Lung (tissue), 12 donors: Measurements from ENCODE around the gene ACSM6. TPM values are rescaled to one million over a fixed set of nuclear protein-coding genes. Genes with fewer than 3 reads are reported as not detected.

Experiments
- ATAC-seq: fragments of 200-7000 bp; cut with Tn5 transposase; one replicate; pipeline ENCODE4 v1.9.1; 2020; ENCODE audit warnings: moderate number of reproducible peaks; ENCODE audit not compliant: insufficient read depth, low FRiP score
- DNase-seq, 3 donors: peaks; one replicate each; pipeline ENCODE4 v3.0.0-alpha.2; 2013 to 2017
- H3K27ac ChIP-seq, 2 donors: one replicate each; pipeline ENCODE4 v1.5.1; 2013; ENCODE audit warnings: mild to moderate bottlenecking in 2 of 2, moderate library complexity in 2 of 2, control low read depth in 1 of 2, inconsistent platforms in 1 of 2, low read depth in 1 of 2, low read length in 1 of 2
- H3K27me3 ChIP-seq, 3 donors: one replicate each; pipeline ENCODE4 v1.5.1; 2013; ENCODE audit warnings: low read length in 2 of 3; ENCODE audit not compliant: control insufficient read depth in 3 of 3, insufficient read depth in 3 of 3
- H3K36me3 ChIP-seq, 4 donors: one replicate each; pipeline ENCODE4 v1.5.1; 2013; ENCODE audit warnings: low read length in 4 of 4, mild to moderate bottlenecking in 1 of 4, moderate library complexity in 1 of 4; ENCODE audit not compliant: control insufficient read depth in 4 of 4, insufficient read depth in 4 of 4
- H3K4me1 ChIP-seq, 5 donors: one replicate each; pipeline ENCODE4 v1.5.1; 2013; ENCODE audit warnings: low read length in 5 of 5, mild to moderate bottlenecking in 2 of 5, moderate library complexity in 1 of 5; ENCODE audit not compliant: control insufficient read depth in 5 of 5, insufficient read depth in 5 of 5
- H3K4me3 ChIP-seq: one replicate; pipeline ENCODE4 v1.5.1; 2013; ENCODE audit warnings: mild to moderate bottlenecking, control low read depth, moderate library complexity
- H3K9ac ChIP-seq, 2 donors: one replicate each; pipeline ENCODE4 v1.5.1; 2013; ENCODE audit warnings: low read length in 2 of 2, control low read depth in 1 of 2; ENCODE audit not compliant: insufficient read depth in 1 of 2
- H3K9me3 ChIP-seq, 4 donors: one replicate each; pipeline ENCODE4 v1.5.1; 2013; ENCODE audit warnings: low read length in 3 of 4, mild to moderate bottlenecking in 1 of 4, moderate library complexity in 1 of 4; ENCODE audit not compliant: control insufficient read depth in 4 of 4, insufficient read depth in 3 of 4
- WGBS, 2 donors: extraction: QIAGEN DNeasy Blood & Tissue Kit; methylation state at CpG; one replicate each; pipeline ENCODE4 v1.1.7; 2013; 5-methylcytosine and 5-hydroxymethylcytosine counted together
- polyA plus RNA-seq, 2 donors: library from polyadenylated mRNA; stranded (reverse); fragments of 200-250 nt; gene quantifications; one replicate each; pipeline ENCODE4 v1.2.1, GENCODE V29; 2013
- total RNA-seq, 2 donors: library from RNA; depleted of rRNA in 1 of 2; stranded (reverse); fragments of >200 nt in 1 of 2; gene quantifications; one replicate each; pipeline ENCODE4 v1.2.1, GENCODE V29; 2014 to 2021
- TF ChIP-seq, protein P1 (sequence below): IDR thresholded peaks from 2 replicates; pipeline ENCODE4 v1.5.1; 2012; ENCODE audit warnings: mild to moderate bottlenecking; ENCODE audit errors: control extremely low read depth, extremely low read depth
- donor health status: control.
- donor health status: control.
- donor health status: Bipolar disorder and iron deficiency.
- donor health status: healthy.
- donor health status: DM: yes; HTN: yes; CAD: no.

ACSM6 gene
- total and polyA plus RNA-seq, 4 donors: not detected

DNA sequence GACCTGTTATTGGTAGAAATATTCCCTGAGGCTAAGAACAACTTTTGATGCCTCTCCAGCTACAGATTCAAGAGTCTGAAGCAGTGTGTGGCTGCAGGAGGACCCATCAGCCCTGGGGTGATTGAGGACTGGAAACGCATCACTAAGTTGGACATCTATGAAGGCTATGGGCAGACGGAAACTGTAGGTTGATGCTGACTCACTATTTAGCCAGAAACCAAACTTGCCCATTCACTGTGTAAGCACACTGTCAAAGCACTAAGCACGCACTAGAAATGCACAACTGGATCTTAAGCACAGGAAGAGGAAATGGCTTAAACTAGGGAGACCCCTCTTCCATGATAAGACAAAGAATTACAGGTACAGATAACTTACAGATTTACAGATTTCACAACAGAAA lies 20.8 kb downstream of the ACSM6 start:
- WGBS, 2 donors: 16 to 49% methylated on average over 3 of the region's 3 CpGs
- Histone ChIP-seq H3K27me3 (no peaks in the 10 kb centered on the region), H3K9me3 (no peaks in the 10 kb centered on the region), H3K36me3 (no peaks in the 10 kb centered on the region), H3K27ac (no peak overlapping the region), H3K4me1 (no peaks in the 10 kb centered on the region), H3K4me3 (no peak overlapping the region), H3K9ac (no peak overlapping the region)
- ATAC-seq (no peak), DNase-seq (peak in 1 of 3 donors; percentile 13)
- TF ChIP-seq, protein P1, sequence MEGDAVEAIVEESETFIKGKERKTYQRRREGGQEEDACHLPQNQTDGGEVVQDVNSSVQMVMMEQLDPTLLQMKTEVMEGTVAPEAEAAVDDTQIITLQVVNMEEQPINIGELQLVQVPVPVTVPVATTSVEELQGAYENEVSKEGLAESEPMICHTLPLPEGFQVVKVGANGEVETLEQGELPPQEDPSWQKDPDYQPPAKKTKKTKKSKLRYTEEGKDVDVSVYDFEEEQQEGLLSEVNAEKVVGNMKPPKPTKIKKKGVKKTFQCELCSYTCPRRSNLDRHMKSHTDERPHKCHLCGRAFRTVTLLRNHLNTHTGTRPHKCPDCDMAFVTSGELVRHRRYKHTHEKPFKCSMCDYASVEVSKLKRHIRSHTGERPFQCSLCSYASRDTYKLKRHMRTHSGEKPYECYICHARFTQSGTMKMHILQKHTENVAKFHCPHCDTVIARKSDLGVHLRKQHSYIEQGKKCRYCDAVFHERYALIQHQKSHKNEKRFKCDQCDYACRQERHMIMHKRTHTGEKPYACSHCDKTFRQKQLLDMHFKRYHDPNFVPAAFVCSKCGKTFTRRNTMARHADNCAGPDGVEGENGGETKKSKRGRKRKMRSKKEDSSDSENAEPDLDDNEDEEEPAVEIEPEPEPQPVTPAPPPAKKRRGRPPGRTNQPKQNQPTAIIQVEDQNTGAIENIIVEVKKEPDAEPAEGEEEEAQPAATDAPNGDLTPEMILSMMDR: no peak

DNA sequence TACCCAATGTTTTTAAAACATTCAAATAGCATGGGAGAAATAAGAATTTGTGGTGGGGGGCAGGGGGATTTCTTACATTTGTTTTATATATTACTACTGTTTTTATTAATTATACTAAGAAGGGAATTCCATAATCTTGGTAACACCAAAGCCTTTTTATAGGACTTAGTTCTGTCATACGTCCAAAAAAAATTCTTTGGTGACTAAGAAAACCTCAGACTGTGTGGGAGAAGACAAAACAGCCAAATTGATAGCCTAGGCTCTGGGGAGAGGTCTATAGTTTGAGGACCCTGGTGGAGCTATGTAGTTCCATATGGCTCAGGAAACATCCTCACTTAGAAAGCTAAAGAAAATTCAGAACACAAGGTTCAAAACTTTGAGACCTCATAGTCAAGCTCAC lies 23.4 kb downstream of the ACSM6 start:
- DNase-seq (no peak), ATAC-seq (no peak)
- no peaks in the 10 kb centered on the region for H3K36me3 ChIP-seq
- TF ChIP-seq, protein P1: no peak
- no peaks in the 10 kb centered on the region for H3K9me3 ChIP-seq
- H3K4me1 ChIP-seq: no peaks in the 10 kb centered on the region
- H3K9ac ChIP-seq: no peak overlapping the region
- no peak overlapping the region for H3K27ac ChIP-seq
- H3K27me3 ChIP-seq: no peaks in the 10 kb centered on the region
- H3K4me3 ChIP-seq: no peak overlapping the region
- 73 to 87% methylated on average over 1 of the region's 1 CpG for WGBS, 2 donors

DNA sequence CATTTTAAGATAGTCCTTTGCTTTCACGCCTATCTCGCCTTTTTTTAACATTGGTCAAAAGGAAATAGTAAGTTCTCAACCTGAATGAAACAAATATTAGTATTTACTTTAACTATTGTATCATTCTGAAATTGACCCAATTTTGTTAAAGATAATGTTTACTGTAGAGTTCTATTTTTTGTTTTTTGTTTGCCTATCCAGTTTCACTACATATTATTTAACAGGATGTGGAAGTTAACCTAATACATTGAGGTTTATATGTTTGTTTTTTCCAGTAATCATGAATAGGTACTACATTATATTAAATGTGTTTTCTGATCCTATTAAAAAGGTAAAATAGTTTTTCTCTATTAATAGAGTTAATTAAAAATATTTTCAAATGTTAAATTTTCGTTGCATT lies 26.5 kb downstream of the ACSM6 start:
- Histone ChIP-seq H3K9me3 (no peaks in the 10 kb centered on the region), H3K4me3 (no peak overlapping the region), H3K27me3 (no peaks in the 10 kb centered on the region), H3K27ac (no peak overlapping the region), H3K4me1 (no peaks in the 10 kb centered on the region), H3K9ac (no peak overlapping the region), H3K36me3 (no peaks in the 10 kb centered on the region)
- DNase-seq: no peak
- TF ChIP-seq, protein P1: no peak
- 90 to 93% methylated on average over 3 of the region's 3 CpGs for WGBS, 2 donors
- no peak for ATAC-seq

DNA sequence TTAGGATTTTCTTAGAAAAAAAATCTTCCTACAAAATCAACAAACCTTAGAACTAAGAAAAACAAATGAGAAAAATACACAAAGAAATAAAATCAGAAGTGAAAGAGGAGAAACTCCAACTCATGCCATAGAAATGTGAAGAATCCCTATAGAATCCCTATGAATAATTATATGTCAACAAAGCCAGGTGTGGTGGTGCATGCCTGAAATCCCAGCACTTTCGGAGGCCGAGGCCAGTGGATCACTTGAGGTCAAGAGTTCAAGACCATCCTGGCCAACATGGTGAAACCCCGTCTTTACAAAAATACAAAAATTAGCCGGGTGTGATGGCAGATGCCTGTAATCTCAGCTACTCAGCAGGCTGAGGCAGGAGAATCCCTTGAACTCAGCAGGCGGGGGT lies 27.1 kb downstream of the ACSM6 start:
- no peak for ATAC-seq
- Histone ChIP-seq H3K36me3 (no peaks in the 10 kb centered on the region), H3K9me3 (no peaks in the 10 kb centered on the region), H3K27ac (no peak overlapping the region), H3K4me1 (no peaks in the 10 kb centered on the region), H3K9ac (no peak overlapping the region), H3K27me3 (no peaks in the 10 kb centered on the region), H3K4me3 (no peak overlapping the region)
- no peak for DNase-seq
- WGBS, 2 donors: 69 to 78% methylated on average over 5 of the region's 5 CpGs
- TF ChIP-seq, protein P1: no peak
